SK-N-SH (cell line): ENCODE measurements around the gene CEBPA. TPM values are rescaled to one million over a fixed set of nuclear protein-coding genes. Genes with fewer than 3 reads are reported as not detected.

Experiments
- CTCF ChIA-PET: fragments of 300-600, 350-600 bp; formaldehyde crosslinking; extraction: SDS; loops from one replicate; lab custom pipeline; 2021; lab: Yijun Ruan, JAX
- POLR2A ChIA-PET: fragments of 350-600 bp; sonication (Branson Sonifier 250); formaldehyde crosslinking; extraction: SDS; loops from one replicate; lab custom pipeline; 2020; ENCODE audit warnings: antibody characterized with exemption, inconsistent platforms; lab: Yijun Ruan, JAX
- DNase-seq: peaks from one replicate; pipeline ENCODE4 v3.0.0; 2012
- H2AFZ ChIP-seq: fragments of 200-600 bp; sonication (generic); 2 replicates; pipeline ENCODE4 v1.8.1; 2016; ENCODE audit warnings: antibody characterized with exemption, mild to moderate bottlenecking, low read depth
- H3F3A ChIP-seq: fragments of 200-600 bp; sonication (generic); replicated peaks from 2 replicates; pipeline ENCODE3; 2016; ENCODE audit warnings: antibody characterized with exemption, mild to moderate bottlenecking; ENCODE audit not compliant: insufficient read depth
- H3K27ac ChIP-seq, 2 experiments: fragments of 200-500 bp in 1 of 2; fragments of 200-600 bp in 1 of 2; sonication (Bioruptor generic) in 1 of 2; sonication (generic), shearing (Covaris generic) in 1 of 2; 2 replicates each; pipeline versions ENCODE4 v1.5.1 to v1.6.1; 2014 to 2016; ENCODE audit warnings: low read depth in 2 of 2, inconsistent platforms in 1 of 2, low read length in 1 of 2, mild to moderate bottlenecking in 1 of 2, mixed read lengths in 1 of 2
- H3K27me3 ChIP-seq: fragments of 200-600 bp; sonication (generic), shearing (Covaris generic); 2 replicates; pipeline ENCODE4 v1.6.1; 2016; ENCODE audit warnings: mixed run types; ENCODE audit not compliant: insufficient read depth
- H3K36me3 ChIP-seq, 2 experiments: fragments of 200-500 bp in 1 of 2; fragments of 200-600 bp in 1 of 2; sonication (Bioruptor generic) in 1 of 2; sonication (generic) in 1 of 2; replicated peaks in 1 of 2; 2 replicates each; pipeline versions ENCODE3 to v1.5.1; 2014 to 2016; ENCODE audit warnings: low read length in 1 of 2, mild to moderate bottlenecking in 1 of 2; ENCODE audit not compliant: insufficient read depth in 2 of 2, control insufficient read depth in 1 of 2
- H3K4me1 ChIP-seq, 2 experiments: fragments of 200-500 bp in 1 of 2; fragments of 200-600 bp in 1 of 2; sonication (Bioruptor generic) in 1 of 2; sonication (generic), shearing (Covaris generic) in 1 of 2; 2 replicates each; pipeline versions ENCODE4 v1.5.1 to v1.6.1; 2014 to 2016; ENCODE audit warnings: low read depth in 1 of 2, low read length in 1 of 2, mixed run types in 1 of 2; ENCODE audit not compliant: insufficient read depth in 2 of 2, control insufficient read depth in 1 of 2
- H3K4me2 ChIP-seq: fragments of 200-600 bp; sonication (generic), shearing (Covaris generic); 2 replicates; pipeline ENCODE4 v1.6.1; 2017; ENCODE audit warnings: mixed run types
- H3K4me3 ChIP-seq, 2 experiments: fragments of 200-500 bp in 1 of 2; fragments of 200-600 bp in 1 of 2; sonication (Bioruptor generic) in 1 of 2; sonication (generic), shearing (Covaris generic) in 1 of 2; 2 replicates each; pipeline versions ENCODE4 v1.5.1 to v1.8.1; 2014 to 2016; ENCODE audit warnings: low read depth in 2 of 2, inconsistent platforms in 1 of 2, low read length in 1 of 2, mild to moderate bottlenecking in 1 of 2, mixed read lengths in 1 of 2, moderate library complexity in 1 of 2
- H3K79me2 ChIP-seq: fragments of 200-600 bp; sonication (generic); 2 replicates; pipeline ENCODE4 v1.8.1; 2017; ENCODE audit warnings: mild to moderate bottlenecking; ENCODE audit not compliant: insufficient read depth
- H3K9ac ChIP-seq: fragments of 200-600 bp; sonication (generic); 2 replicates; pipeline ENCODE4 v1.6.1; 2017; ENCODE audit warnings: mixed run types
- H3K9me2 ChIP-seq: fragments of 200-600 bp; sonication (generic); 2 replicates; pipeline ENCODE4 v1.6.1; 2017; ENCODE audit warnings: mixed run types
- H3K9me3 ChIP-seq: fragments of 200-600 bp; sonication (generic); 2 replicates; pipeline ENCODE4 v1.6.1; 2017; ENCODE audit warnings: mixed run types, mild to moderate bottlenecking, moderate library complexity
- H4K20me1 ChIP-seq: fragments of 200-600 bp; sonication (generic); 2 replicates; pipeline ENCODE4 v1.6.1; 2017; ENCODE audit warnings: mild to moderate bottlenecking, mixed run types; ENCODE audit not compliant: insufficient read depth
- CHD2 ChIP-seq: fragments of 150-350 bp; IDR thresholded peaks from 2 replicates; pipeline ENCODE4 v1.6.1; 2018; ENCODE audit warnings: low read length; ENCODE audit not compliant: partially characterized antibody
- CTCF ChIP-seq: fragments of 200-600 bp; sonication (generic); IDR thresholded peaks from 2 replicates; pipeline ENCODE4 v1.6.1; 2017; ENCODE audit warnings: antibody characterized with exemption, mild to moderate bottlenecking, moderate library complexity
- ELF1 ChIP-seq: IDR thresholded peaks from 2 replicates; pipeline ENCODE4 v1.4.0; 2012
- EP300 ChIP-seq, 2 experiments: IDR thresholded peaks; 2 replicates each; pipeline versions ENCODE4 v1.4.0 to v1.6.1; 2012; ENCODE audit warnings: borderline replicate concordance in 1 of 2, low read depth in 1 of 2, low read length in 1 of 2
- GABPA ChIP-seq: IDR thresholded peaks from 2 replicates; pipeline ENCODE4 v1.4.0; 2012; ENCODE audit warnings: low read depth, mild to moderate bottlenecking
- IRF3 ChIP-seq: fragments of 150-350 bp; IDR thresholded peaks from 2 replicates; pipeline ENCODE4 v1.6.1; 2016; ENCODE audit warnings: mild to moderate bottlenecking, low read depth, low read length
- JUND ChIP-seq: IDR thresholded peaks from 2 replicates; pipeline ENCODE4 v1.4.0; 2012
- MAX ChIP-seq: IDR thresholded peaks from 2 replicates; pipeline ENCODE4 v1.4.0; 2012; ENCODE audit warnings: low read depth
- MXI1 ChIP-seq: IDR thresholded peaks from 2 replicates; pipeline ENCODE4 v1.6.1; 2012; ENCODE audit warnings: mild to moderate bottlenecking, low read depth, low read length, improper control_type of control experiment
- NRF1 ChIP-seq: IDR thresholded peaks from 2 replicates; pipeline ENCODE4 v1.6.1; 2012; ENCODE audit warnings: low read depth, mild to moderate bottlenecking, low read length
- PBX3 ChIP-seq: IDR thresholded peaks from 2 replicates; pipeline ENCODE4; 2012
- POLR2AphosphoS5 ChIP-seq: IDR thresholded peaks from 2 replicates; pipeline ENCODE4 v1.6.1; 2012; ENCODE audit warnings: low read depth, low read length
- RAD21 ChIP-seq: IDR thresholded peaks from 2 replicates; pipeline ENCODE4 v1.6.1; 2012; ENCODE audit warnings: mild to moderate bottlenecking, low read length
- RCOR1 ChIP-seq: fragments of 150-350 bp; IDR thresholded peaks from 2 replicates; pipeline ENCODE4 v1.6.1; 2017; ENCODE audit warnings: antibody characterized with exemption, low read length
- REST ChIP-seq: IDR thresholded peaks from 2 replicates; pipeline ENCODE4 v1.6.1; 2012; ENCODE audit warnings: mild to moderate bottlenecking, low read depth, low read length, moderate library complexity
- RFX5 ChIP-seq: IDR thresholded peaks from 2 replicates; pipeline ENCODE4 v1.6.1; 2012; ENCODE audit warnings: mild to moderate bottlenecking, improper control_type of control experiment, low read length
- SIN3A ChIP-seq: IDR thresholded peaks from 2 replicates; pipeline ENCODE4 v1.6.1; 2012; ENCODE audit warnings: low read depth, mild to moderate bottlenecking, low read length, moderate library complexity, borderline replicate concordance
- TAF1 ChIP-seq: IDR thresholded peaks from 2 replicates; pipeline ENCODE4 v1.6.1; 2012; ENCODE audit warnings: low read depth, mild to moderate bottlenecking, low read length, moderate library complexity, borderline replicate concordance
- TCF12 ChIP-seq: IDR thresholded peaks from 2 replicates; pipeline ENCODE4 v1.4.0; 2012
- WGBS: methylation state at CpG from one replicate; pipeline ENCODE4 v1.1.6; 2017; ENCODE audit warnings: low lambda C conversion rate; 5-methylcytosine and 5-hydroxymethylcytosine counted together
- polyA plus RNA-seq, 3 experiments: library from polyadenylated mRNA; depleted of rRNA; stranded (reverse); fragments of >200 nt; gene quantifications; 2 replicates each; pipeline ENCODE4 v1.2.3, GENCODE V29; 2012

Gene CEBPA
- polyA plus RNA-seq, 1 of the 3 experiments (the other 2 are of a cell fraction) = 0.15 TPM

GRCh38 chr19:33266974-33267484 lies 35.3 kb downstream of the CEBPA start:
- H3K9me3 ChIP-seq = no peaks in the 10 kb centered on the region
- H3K27me3 ChIP-seq = no peaks in the 10 kb centered on the region
- no peak overlapping the region for H3K27ac ChIP-seq
- ChIA-PET POLR2A (no interaction called here), CTCF (interaction anchor here (1.1 kb wide), 1 partner anchor 32 kb away, joined by 3 read pairs; no protein-coding TSS in a partner anchor)
- 58% methylated on average over 19 of the region's 20 CpGs for WGBS
- no peaks in the 10 kb centered on the region for H3K36me3 ChIP-seq
- no peak overlapping the region for H2AFZ ChIP-seq
- H3K4me3 ChIP-seq = no peak overlapping the region
- H3F3A ChIP-seq = no peaks in the 10 kb centered on the region
- no peaks in the 10 kb centered on the region; a peak in 1 of 4 replicates for H3K4me1 ChIP-seq
- no peaks in the 10 kb centered on the region for H4K20me1 ChIP-seq
- no peaks in the 10 kb centered on the region for H3K79me2 ChIP-seq
- TF ChIP-seq ELF1 = no peak
- no peak for TF ChIP-seq JUND
- TF ChIP-seq EP300 (IDR thresholded peaks at IDR 0.05; ENCODE audit: borderline replicate concordance in 1 of 2, low read depth in 1 of 2, low read length in 1 of 2) = no peak
- no peak for TF ChIP-seq MAX
- no peak for TF ChIP-seq POLR2AphosphoS5
- TF ChIP-seq RFX5 = no peak
- no peak for TF ChIP-seq TAF1
- TF ChIP-seq, all 33 proteins: peak for 0
- H3K9ac ChIP-seq = no peak overlapping the region
- no peak for DNase-seq
- no peak overlapping the region for H3K4me2 ChIP-seq
- no peaks in the 10 kb centered on the region for H3K9me2 ChIP-seq

GRCh38 chr19:33264881-33265445 lies 37.4 kb downstream of the CEBPA start:
- Histone ChIP-seq H2AFZ (no peak overlapping the region), H3K27me3 (no peaks in the 10 kb centered on the region), H3K4me2 (no peak overlapping the region), H3K4me1 (peaks cover 0 to 12% of the 10 kb centered on the region in 2 experiments; a peak in 1 of 4 replicates), H3K27ac (no peak overlapping the region), H3K79me2 (no peaks in the 10 kb centered on the region), H3K36me3 (no peaks in the 10 kb centered on the region), H3F3A (no peaks in the 10 kb centered on the region), H3K9ac (no peak overlapping the region), H3K9me3 (no peaks in the 10 kb centered on the region), H4K20me1 (no peaks in the 10 kb centered on the region), H3K9me2 (no peaks in the 10 kb centered on the region), H3K4me3 (no peak overlapping the region)
- no peak for DNase-seq
- 76% methylated on average over 10 of the region's 14 CpGs for WGBS
- ChIA-PET CTCF (interaction anchor here (0.7 to 1.2 kb wide), 2 partner anchors 506 to 507 kb away, joined by 3 read pairs; no protein-coding TSS in a partner anchor), POLR2A (no interaction called here)
- TF ChIP-seq SIN3A (no peak), PBX3 (no peak), REST (no peak), CTCF (no peak), IRF3 (no peak), RAD21 (no peak), NRF1 (no peak), MXI1 (no peak), RCOR1 (no peak), MAX (no peak), CHD2 (no peak), GABPA (no peak), JUND (no peak), TCF12 (no peak)
